Adrenal gland (tissue), 12 donors: ENCODE data around the gene STK40. TPM values are rescaled to one million over a fixed set of nuclear protein-coding genes. Genes with fewer than 3 reads are reported as not detected.

ENCODE experiments used
- DNase-seq, 7 donors: peaks; one replicate each; pipeline ENCODE4 v3.0.0-alpha.2; 2019 to 2020
- H3K27ac ChIP-seq, 5 donors: fragments of 200-600 bp; sonication (generic) in 4 of 5; 1 replicate in 3 of 5; 2 replicates in 2 of 5; pipeline versions ENCODE4 v1.5.1 to v1.8.0; 2016 to 2020; ENCODE audit warnings: mild to moderate bottlenecking in 1 of 5
- H3K27me3 ChIP-seq: fragments of 200-600 bp; 2 replicates; pipeline ENCODE4 v1.8.0; 2021
- H3K36me3 ChIP-seq, 2 donors: fragments of 200-600 bp; replicated peaks in 1 of 2; 1 replicate in 1 of 2; 2 replicates in 1 of 2; pipeline versions ENCODE4 v1.5.1 to v1.8.0; 2018 to 2022
- H3K4me1 ChIP-seq, 2 donors: fragments of 200-600 bp; replicated peaks in 1 of 2; 1 replicate in 1 of 2; 2 replicates in 1 of 2; pipeline versions ENCODE4 v1.5.1 to v1.8.0; 2018 to 2021
- H3K4me3 ChIP-seq, 4 donors: fragments of 200-600 bp; sonication (generic) in 3 of 4; one replicate each; pipeline ENCODE4 v1.5.1; 2016 to 2018
- H3K9me3 ChIP-seq, 3 donors: fragments of 200-600 bp; sonication (generic) in 1 of 3; replicated peaks in 1 of 3; 1 replicate in 2 of 3; 2 replicates in 1 of 3; pipeline versions ENCODE4 v1.5.1 to v1.8.0; 2016 to 2021
- POLR2A ChIP-seq, 2 donors: fragments of 450-650 bp; IDR thresholded peaks; one replicate each; pipeline ENCODE4 v1.6.1; 2017; ENCODE audit warnings: antibody characterized with exemption in 2 of 2, mild to moderate bottlenecking in 2 of 2, moderate library complexity in 1 of 2
- WGBS, 4 donors: extraction: QIAGEN DNeasy Blood & Tissue Kit in 2 of 4; methylation state at CpG; one replicate each; pipeline versions ENCODE4 v1.1.5 to v1.1.7; 2013 to 2017; 5-methylcytosine and 5-hydroxymethylcytosine counted together
- intact Hi-C, 2 donors: fragments of 100-400 bp; cut with DNase I; formaldehyde crosslinking; loops; one replicate each; pipeline versions ENCODE4 v1.14.1 to v1.15.0; 2022 to 2023
- polyA plus RNA-seq, 3 donors: library from polyadenylated mRNA; stranded (reverse); fragments of 200-250 nt in 2 of 3; fragments of 350-450 nt in 1 of 3; fragmentation: Illumina TruSeq in 1 of 3; extraction: RNeasy Lipid Tissue Mini Kit (QIAGEN cat#74804) in 1 of 3; gene quantifications; one replicate each; pipeline ENCODE4 v1.2.3, GENCODE V29; 2013 to 2014
- total RNA-seq, 9 donors: library from RNA; depleted of rRNA in 4 of 9; stranded (reverse); fragments of >200 nt in 4 of 9; fragments of 120-200 nt in 1 of 9; fragmentation: NEBNext Ultra II Directional in 1 of 9; extraction: Animal tissue kit (Norgen Biotek cat#: 25700) in 1 of 9; gene quantifications; one replicate each; pipeline versions ENCODE4 v1.1.0 to v1.2.4, GENCODE V29; 2013 to 2023
- TF ChIP-seq, protein P1 (sequence below), 6 experiments: fragments of 450-650 bp in 4 of 6; fragments of 200-600 bp in 2 of 6; sonication (generic) in 1 of 6; IDR thresholded peaks; 1 replicate in 5 of 6; 2 replicates in 1 of 6; pipeline versions ENCODE4 v1.5.1 to v1.8.0; 2016 to 2021; ENCODE audit warnings: antibody characterized with exemption in 6 of 6, mild to moderate bottlenecking in 2 of 6, moderate library complexity in 1 of 6
- donor health status: healthy with polysubstance abuse.
- donor health status: Bipolar disorder and iron deficiency.
- donor health status: DM: yes; HTN: yes; CAD: no.
- donor health status: DM: no; HTN: no; CAD: no.
- donor health status: DM: no; HTN: no; CAD: no.
- donor health status: DM: yes; HTN: yes; CAD: no.

Gene STK40
- total and polyA plus RNA-seq, 12 donors = 9.8 to 31.2 (median 24.7) TPM

DNA sequence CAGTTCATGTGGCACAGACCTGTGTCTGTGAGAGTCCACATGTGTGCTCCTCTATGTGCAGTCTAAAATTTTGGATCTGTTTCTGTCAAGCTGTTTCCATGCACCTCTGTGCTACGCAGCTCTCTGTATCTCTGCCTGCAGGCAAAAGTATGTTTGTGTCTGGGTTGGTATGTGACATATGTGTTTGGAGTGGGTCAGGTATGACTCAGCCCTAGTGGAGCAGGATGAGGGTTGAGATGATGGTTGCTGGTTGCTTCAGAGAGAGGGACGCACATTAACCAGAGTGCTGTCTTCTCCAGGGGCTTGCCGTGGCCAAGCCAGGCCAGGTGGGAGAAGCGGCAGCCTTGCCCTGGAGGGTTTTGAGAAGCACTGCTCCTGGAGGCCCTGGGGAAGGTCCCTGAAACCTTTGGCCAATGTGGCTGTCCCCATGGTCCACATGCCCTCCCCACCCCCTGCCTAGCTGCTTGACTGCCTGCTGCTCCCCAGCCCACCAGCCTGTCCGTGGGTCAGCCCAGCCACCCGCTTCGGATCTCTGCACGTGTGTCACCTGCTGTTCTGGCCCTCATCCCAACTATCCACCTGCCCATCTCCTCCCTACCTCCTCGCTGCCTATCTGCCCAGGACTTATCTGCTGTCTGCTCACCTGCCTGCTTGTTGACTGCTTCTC is 58.2 kb downstream of the STK40 start:
- H3K4me1 ChIP-seq = peaks cover 12 to 25% of the 10 kb centered on the region in 2 donors
- intact Hi-C loops = no loop called here
- no peak overlapping the region for H3K4me3 ChIP-seq
- H3K36me3 ChIP-seq = no peaks in the 10 kb centered on the region
- TF ChIP-seq, protein P1, sequence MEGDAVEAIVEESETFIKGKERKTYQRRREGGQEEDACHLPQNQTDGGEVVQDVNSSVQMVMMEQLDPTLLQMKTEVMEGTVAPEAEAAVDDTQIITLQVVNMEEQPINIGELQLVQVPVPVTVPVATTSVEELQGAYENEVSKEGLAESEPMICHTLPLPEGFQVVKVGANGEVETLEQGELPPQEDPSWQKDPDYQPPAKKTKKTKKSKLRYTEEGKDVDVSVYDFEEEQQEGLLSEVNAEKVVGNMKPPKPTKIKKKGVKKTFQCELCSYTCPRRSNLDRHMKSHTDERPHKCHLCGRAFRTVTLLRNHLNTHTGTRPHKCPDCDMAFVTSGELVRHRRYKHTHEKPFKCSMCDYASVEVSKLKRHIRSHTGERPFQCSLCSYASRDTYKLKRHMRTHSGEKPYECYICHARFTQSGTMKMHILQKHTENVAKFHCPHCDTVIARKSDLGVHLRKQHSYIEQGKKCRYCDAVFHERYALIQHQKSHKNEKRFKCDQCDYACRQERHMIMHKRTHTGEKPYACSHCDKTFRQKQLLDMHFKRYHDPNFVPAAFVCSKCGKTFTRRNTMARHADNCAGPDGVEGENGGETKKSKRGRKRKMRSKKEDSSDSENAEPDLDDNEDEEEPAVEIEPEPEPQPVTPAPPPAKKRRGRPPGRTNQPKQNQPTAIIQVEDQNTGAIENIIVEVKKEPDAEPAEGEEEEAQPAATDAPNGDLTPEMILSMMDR (IDR thresholded peaks at IDR 0.05) = no peak
- no peak for TF ChIP-seq POLR2A (IDR thresholded peaks at IDR 0.05)
- no peak for DNase-seq
- H3K27me3 ChIP-seq = no peaks in the 10 kb centered on the region
- no peaks in the 10 kb centered on the region for H3K9me3 ChIP-seq
- 86 to 94% (median 92%) methylated on average over 9 of the region's 9 CpGs for WGBS, 4 donors
- no peak overlapping the region for H3K27ac ChIP-seq

- 55 to 66% (median 63%) methylated on average over 6 of the region's 6 CpGs for WGBS, 4 donors
- no peak for TF ChIP-seq POLR2A (IDR thresholded peaks at IDR 0.05)
- TF ChIP-seq, protein P1 (IDR thresholded peaks at IDR 0.05) = no peak
- Histone ChIP-seq H3K27me3 (no peaks in the 10 kb centered on the region), H3K4me3 (no peak overlapping the region), H3K36me3 (no peaks in the 10 kb centered on the region), H3K9me3 (no peaks in the 10 kb centered on the region), H3K27ac (no peak overlapping the region), H3K4me1 (peaks cover 12 to 29% of the 10 kb centered on the region in 2 donors)
- intact Hi-C loops = no loop called here
- DNase-seq = no peak
Measured at GRCh38 chr1:36326499-36326898, 59.2 kb downstream of the STK40 start.

- H3K36me3 ChIP-seq = no peaks in the 10 kb centered on the region
- 23 to 42% (median 31%) methylated on average over 6 to 9 of the region's 9 CpGs for WGBS, 4 donors
- no peaks in the 10 kb centered on the region for H3K9me3 ChIP-seq
- H3K27ac ChIP-seq = peak overlapping the region in 3 of 5 donors; percentile 71 to 96 (median 84)
- peaks cover 22 to 38% of the 10 kb centered on the region in 2 donors for H3K4me1 ChIP-seq
- no peak for DNase-seq
- peak overlapping the region in 1 of 4 donors; percentile 85 for H3K4me3 ChIP-seq
- no peak for TF ChIP-seq POLR2A (IDR thresholded peaks at IDR 0.05)
- TF ChIP-seq, protein P1 (IDR thresholded peaks at IDR 0.05) = no peak
- H3K27me3 ChIP-seq = no peaks in the 10 kb centered on the region
- intact Hi-C loops = no loop called here
Measured at GRCh38 chr1:36324353-36324703, 61.4 kb downstream of the STK40 start.

GRCh38 chr1:36323636-36324352 is 61.9 kb downstream of the STK40 start, which contains the start of gene EVA1B:
Gene EVA1B, minus strand, starts transcription at chr1:36323645. Its CDS starts 608 bp downstream, at chr1:36323037.
- peak; percentile 73 to 88 (median 77) for DNase-seq
- peak within 1 kb of the TSS; percentile 18 to 88 (median 63) for H3K4me3 ChIP-seq
- H3K36me3 ChIP-seq = no peaks in the 10 kb centered on the region
- peaks cover 17 to 32% of the 10 kb centered on the region in 2 donors for H3K4me1 ChIP-seq
- H3K9me3 ChIP-seq = no peaks in the 10 kb centered on the region
- H3K27me3 ChIP-seq = no peaks in the 10 kb centered on the region
- peak within 1 kb of the TSS in 4 of 5 donors; percentile 71 to 96 (median 80) for H3K27ac ChIP-seq
- intact Hi-C loops = no loop called here
- WGBS, 4 donors = 3 to 7% (median 3%) methylated on average over 11 to 34 of the region's 36 CpGs
- peak in 1 of 2 donors; percentile 4 for TF ChIP-seq POLR2A (IDR thresholded peaks at IDR 0.05)
- TF ChIP-seq, protein P1 (IDR thresholded peaks at IDR 0.05) = no peak
